GM12801 (cell line): ENCODE data around the gene PODXL.

Experiments
- CTCF ChIP-seq: IDR thresholded peaks from one replicate; pipeline ENCODE4 v1.5.1; 2011; ENCODE audit warnings: control low read depth; ENCODE audit not compliant: insufficient read length; ENCODE audit errors: extremely low read depth

Gene PODXL

GRCh38 chr7:131502810-131503508, 53.5 kb downstream of the PODXL start:
- no peak for TF ChIP-seq CTCF

- no peak for TF ChIP-seq CTCF
Observed at GRCh38 chr7:131501930-131502685, 54.3 kb downstream of the PODXL start.

GRCh38 chr7:131501422-131501821, 55.0 kb downstream of the PODXL start:
- TF ChIP-seq CTCF: no peak

GRCh38 chr7:131500357-131500756, 56.1 kb downstream of the PODXL start:
- no peak for TF ChIP-seq CTCF

GRCh38 chr7:131499801-131500200, 56.6 kb downstream of the PODXL start:
- no peak for TF ChIP-seq CTCF

GRCh38 chr7:131498237-131498885, 58.1 kb downstream of the PODXL start:
- TF ChIP-seq CTCF: no peak

GRCh38 chr7:131497454-131497853, 59.0 kb downstream of the PODXL start:
- TF ChIP-seq CTCF: no peak
